Raji (cell line): ENCODE data around the gene PIGZ.

Source experiments
- POLR2A ChIP-seq: IDR thresholded peaks from 2 replicates; pipeline ENCODE4 v1.6.1; 2011; ENCODE audit warnings: low read depth, low read length, control low read depth; ENCODE audit not compliant: insufficient read depth

Gene PIGZ

GRCh38 chr3:196995027-196995426, 26.4 kb upstream of the PIGZ start:
- TF ChIP-seq POLR2A, result no peak

- TF ChIP-seq POLR2A, result no peak
Measured at GRCh38 chr3:196994056-196994455, 25.4 kb upstream of the PIGZ start.

- TF ChIP-seq POLR2A, result no peak
Measured at GRCh38 chr3:196992461-196993065, 23.9 kb upstream of the PIGZ start.

GRCh38 chr3:196991581-196992460, 23.2 kb upstream of the PIGZ start:
- TF ChIP-seq POLR2A, result no peak

GRCh38 chr3:196990601-196991007, 22.0 kb upstream of the PIGZ start:
- no peak for TF ChIP-seq POLR2A

- no peak for TF ChIP-seq POLR2A
Measured at GRCh38 chr3:196989721-196990262, 21.2 kb upstream of the PIGZ start.

GRCh38 chr3:196988241-196989029, 19.8 kb upstream of the PIGZ start:
- no peak for TF ChIP-seq POLR2A

GRCh38 chr3:196987022-196987421, 18.4 kb upstream of the PIGZ start:
- no peak for TF ChIP-seq POLR2A

GRCh38 chr3:196985954-196986885, 17.6 kb upstream of the PIGZ start:
- TF ChIP-seq POLR2A, result no peak

GRCh38 chr3:196985298-196985697, 16.7 kb upstream of the PIGZ start:
- no peak for TF ChIP-seq POLR2A

GRCh38 chr3:196983186-196983585, 14.6 kb upstream of the PIGZ start:
- TF ChIP-seq POLR2A, result no peak

- TF ChIP-seq POLR2A, result no peak
Measured at GRCh38 chr3:196981657-196982056, 13.0 kb upstream of the PIGZ start.

GRCh38 chr3:196979545-196979944, 10.9 kb upstream of the PIGZ start:
- no peak for TF ChIP-seq POLR2A

- no peak for TF ChIP-seq POLR2A
Measured at GRCh38 chr3:196976941-196977340, 8.3 kb upstream of the PIGZ start.
